Endothelial cell (in vitro differentiated cells): ENCODE data around the gene SIGLEC14. TPM values are rescaled to one million over a fixed set of nuclear protein-coding genes. Genes with fewer than 3 reads are reported as not detected.

Experiments used
- DNase-seq: peaks from one replicate; pipeline ENCODE4 v3.0.0; 2021; ENCODE audit warnings: low spot score
- H3K27ac Mint-ChIP-seq: one replicate; pipeline ENCODE4 v1.8.0; 2021; ENCODE audit warnings: mixed read lengths, inconsistent platforms; ENCODE audit not compliant: unreplicated experiment
- H3K27me3 Mint-ChIP-seq: one replicate; pipeline ENCODE4 v1.8.0; 2021; ENCODE audit warnings: mild to moderate bottlenecking, moderate library complexity, mixed read lengths, inconsistent platforms; ENCODE audit not compliant: unreplicated experiment
- H3K36me3 Mint-ChIP-seq: one replicate; pipeline ENCODE4 v1.8.0; 2021; ENCODE audit warnings: mild to moderate bottlenecking, low read depth, mixed read lengths, inconsistent platforms; ENCODE audit not compliant: unreplicated experiment
- H3K4me1 Mint-ChIP-seq: one replicate; pipeline ENCODE4 v1.8.0; 2021; ENCODE audit warnings: mild to moderate bottlenecking, mixed read lengths, inconsistent platforms; ENCODE audit not compliant: unreplicated experiment
- H3K4me3 Mint-ChIP-seq: one replicate; pipeline ENCODE4 v1.8.0; 2021; ENCODE audit warnings: mild to moderate bottlenecking, mixed read lengths, inconsistent platforms; ENCODE audit not compliant: unreplicated experiment
- H3K9me3 Mint-ChIP-seq: one replicate; pipeline ENCODE4 v1.8.0; 2021; ENCODE audit warnings: mixed read lengths, inconsistent platforms; ENCODE audit not compliant: unreplicated experiment
- total RNA-seq: library from RNA; stranded (reverse); fragmentation: NEBNext Ultra II Directional; extraction: Animal tissue kit (Norgen Biotek cat#: 25700); gene quantifications from one replicate; pipeline ENCODE4 v1.2.1, GENCODE V29; 2021; ENCODE audit not compliant: unreplicated experiment
- TF ChIP-seq, protein P1 (sequence below): fragments of 200-600 bp; sonication (generic); IDR thresholded peaks from one replicate; pipeline ENCODE4 v1.5.0; 2021; ENCODE audit warnings: antibody characterized with exemption; ENCODE audit not compliant: unreplicated experiment

SIGLEC14 gene
- total RNA-seq, 1 donor from 2014 or later = 0.21 TPM

DNA sequence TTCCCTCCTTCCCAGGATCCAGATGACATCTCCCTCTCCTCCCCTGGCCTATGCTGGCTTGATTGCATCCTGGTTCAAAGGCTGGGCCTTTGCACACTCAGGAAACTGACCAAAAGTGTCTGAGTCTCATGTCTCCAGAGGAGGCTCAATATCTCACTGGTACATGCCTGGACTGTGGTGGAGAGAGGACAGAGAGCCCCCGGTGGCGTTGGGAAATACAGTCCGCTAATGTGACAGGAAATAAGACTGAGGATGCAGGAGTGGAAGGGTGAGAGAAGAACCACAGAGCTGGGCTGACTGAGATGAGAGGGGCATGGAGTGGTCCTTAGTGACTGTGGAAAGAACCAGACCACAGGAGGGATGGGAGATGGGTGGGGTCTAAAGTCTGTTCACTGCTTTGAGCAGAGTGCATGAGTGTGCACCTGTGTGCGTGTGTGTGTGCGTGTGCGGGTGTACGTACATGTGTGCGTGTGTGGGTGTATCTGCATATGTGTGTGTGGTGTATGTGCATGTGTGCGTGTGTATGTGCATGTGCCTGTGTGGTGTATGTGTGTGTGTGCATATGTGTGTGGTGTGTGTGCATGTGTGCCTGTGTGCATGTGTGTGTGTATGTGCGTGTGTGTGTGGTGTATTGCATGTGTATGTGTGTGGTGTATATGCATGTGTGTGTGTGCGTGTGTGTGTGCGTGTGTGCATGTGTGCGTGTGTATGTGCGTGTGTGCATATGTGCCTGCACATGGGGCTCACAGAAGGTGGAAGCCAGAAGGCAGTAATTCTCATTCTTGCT, 18.3 kb downstream of the SIGLEC14 start:
- H3K27ac Mint-ChIP-seq = no peak overlapping the region
- peaks cover 12% of the 10 kb centered on the region for H3K27me3 Mint-ChIP-seq
- H3K9me3 Mint-ChIP-seq = peaks cover 5% of the 10 kb centered on the region
- H3K36me3 Mint-ChIP-seq = peaks cover 6% of the 10 kb centered on the region
- no peaks in the 10 kb centered on the region for H3K4me1 Mint-ChIP-seq
- H3K4me3 Mint-ChIP-seq = peak overlapping the region; percentile 31
- no peak for DNase-seq
- TF ChIP-seq, protein P1, sequence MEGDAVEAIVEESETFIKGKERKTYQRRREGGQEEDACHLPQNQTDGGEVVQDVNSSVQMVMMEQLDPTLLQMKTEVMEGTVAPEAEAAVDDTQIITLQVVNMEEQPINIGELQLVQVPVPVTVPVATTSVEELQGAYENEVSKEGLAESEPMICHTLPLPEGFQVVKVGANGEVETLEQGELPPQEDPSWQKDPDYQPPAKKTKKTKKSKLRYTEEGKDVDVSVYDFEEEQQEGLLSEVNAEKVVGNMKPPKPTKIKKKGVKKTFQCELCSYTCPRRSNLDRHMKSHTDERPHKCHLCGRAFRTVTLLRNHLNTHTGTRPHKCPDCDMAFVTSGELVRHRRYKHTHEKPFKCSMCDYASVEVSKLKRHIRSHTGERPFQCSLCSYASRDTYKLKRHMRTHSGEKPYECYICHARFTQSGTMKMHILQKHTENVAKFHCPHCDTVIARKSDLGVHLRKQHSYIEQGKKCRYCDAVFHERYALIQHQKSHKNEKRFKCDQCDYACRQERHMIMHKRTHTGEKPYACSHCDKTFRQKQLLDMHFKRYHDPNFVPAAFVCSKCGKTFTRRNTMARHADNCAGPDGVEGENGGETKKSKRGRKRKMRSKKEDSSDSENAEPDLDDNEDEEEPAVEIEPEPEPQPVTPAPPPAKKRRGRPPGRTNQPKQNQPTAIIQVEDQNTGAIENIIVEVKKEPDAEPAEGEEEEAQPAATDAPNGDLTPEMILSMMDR = no peak

DNA sequence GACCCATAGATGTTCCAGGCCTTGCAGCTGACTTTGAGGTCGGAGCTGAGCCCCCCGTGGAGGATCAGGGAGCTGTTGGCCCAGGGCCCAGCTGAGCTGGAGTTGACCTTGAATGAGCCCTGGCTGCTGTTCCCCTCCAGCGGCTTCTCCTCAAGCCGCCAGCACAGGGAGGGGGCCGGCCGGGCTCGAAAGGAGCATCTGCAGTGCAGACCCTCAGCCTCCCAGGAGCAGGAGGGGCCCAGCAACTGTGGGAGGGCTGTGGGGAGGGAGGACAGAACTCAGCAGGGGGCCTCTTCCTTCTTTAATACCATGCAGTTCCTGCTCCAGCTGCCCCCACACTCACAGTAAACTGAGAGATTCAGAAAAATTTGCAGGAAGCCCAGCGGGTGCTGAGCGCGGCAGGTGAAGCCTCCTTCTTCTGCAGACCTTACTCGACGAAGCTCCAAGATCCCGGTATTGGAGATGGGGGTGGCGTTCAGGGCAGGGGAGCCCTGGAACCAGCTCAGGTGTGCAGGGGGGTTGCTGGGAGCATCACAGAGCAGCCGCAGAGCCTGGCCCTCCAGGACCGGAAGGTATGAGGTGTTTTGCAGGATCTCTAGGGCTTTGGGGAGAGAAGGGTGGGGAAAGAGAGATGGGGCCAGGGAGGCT, 19.0 kb downstream of the SIGLEC14 start:
- Mint-ChIP-seq H3K4me1 (no peaks in the 10 kb centered on the region), H3K27ac (no peak overlapping the region), H3K36me3 (peaks cover 6% of the 10 kb centered on the region), H3K4me3 (no peak overlapping the region), H3K27me3 (peaks cover 12% of the 10 kb centered on the region), H3K9me3 (peaks cover 5% of the 10 kb centered on the region)
- no peak for DNase-seq
- TF ChIP-seq, protein P1 = no peak

- H3K27ac Mint-ChIP-seq = no peak overlapping the region
- TF ChIP-seq, protein P1 = no peak
- no peak for DNase-seq
Measured at GRCh38 chr19:51626675-51627074, 19.9 kb downstream of the SIGLEC14 start.

GRCh38 chr19:51621178-51621577, 25.4 kb downstream of the SIGLEC14 start:
- no peak for DNase-seq
- Mint-ChIP-seq H3K4me3 (no peak overlapping the region), H3K27me3 (no peaks in the 10 kb centered on the region), H3K9me3 (peaks cover 5% of the 10 kb centered on the region), H3K36me3 (no peaks in the 10 kb centered on the region), H3K4me1 (no peaks in the 10 kb centered on the region), H3K27ac (no peak overlapping the region)
- TF ChIP-seq, protein P1 = no peak

More at GRCh38 chr19:51626675-51627074, 19.9 kb downstream of the SIGLEC14 start:
- H3K4me1 Mint-ChIP-seq = no peaks in the 10 kb centered on the region
- peaks cover 5% of the 10 kb centered on the region for H3K9me3 Mint-ChIP-seq
- H3K27me3 Mint-ChIP-seq = peaks cover 12% of the 10 kb centered on the region
- H3K4me3 Mint-ChIP-seq = no peak overlapping the region
- H3K36me3 Mint-ChIP-seq = peaks cover 6% of the 10 kb centered on the region

DNA sequence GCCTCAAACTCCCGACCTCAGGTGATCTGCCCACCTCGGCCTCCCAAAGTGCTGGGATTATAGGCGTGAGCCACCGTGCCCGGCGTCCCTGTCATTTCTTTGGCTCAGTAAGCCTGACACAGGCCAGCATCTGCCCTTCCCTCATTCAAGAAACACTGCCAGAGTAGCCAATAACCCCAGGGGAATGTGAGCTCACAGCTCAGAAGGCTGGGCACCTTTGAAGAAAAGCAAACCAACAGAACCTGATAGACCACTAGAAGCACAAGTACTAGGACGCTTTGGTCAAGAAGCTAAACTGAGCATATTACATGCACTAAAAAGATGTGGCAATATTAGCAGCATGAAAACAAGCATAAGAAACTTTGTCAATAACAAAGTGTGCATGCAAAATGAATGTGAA, 30.6 kb downstream of the SIGLEC14 start:
- H3K9me3 Mint-ChIP-seq = no peaks in the 10 kb centered on the region
- no peak overlapping the region for H3K27ac Mint-ChIP-seq
- H3K27me3 Mint-ChIP-seq = no peaks in the 10 kb centered on the region
- no peak for DNase-seq
- H3K4me1 Mint-ChIP-seq = no peaks in the 10 kb centered on the region
- TF ChIP-seq, protein P1 = no peak
- H3K4me3 Mint-ChIP-seq = no peak overlapping the region
- no peaks in the 10 kb centered on the region for H3K36me3 Mint-ChIP-seq
